Skin epidermis (tissue), 12 donors: ENCODE results near the gene NEU4.
"Not testable (repeated sequence)": the region's sequence is repeated elsewhere in the genome, so short reads cannot be mapped to it uniquely, and the experiment has no call there.

Source experiments
- H3K27ac ChIP-seq, 21 experiments: fragments of 200-600 bp; sonication (generic) in 11 of 21; one replicate each; pipeline ENCODE4 v1.5.0; 2020; ENCODE audit warnings: mild to moderate bottlenecking in 3 of 21, inconsistent platforms in 2 of 21, moderate library complexity in 2 of 21
- H3K4me3 ChIP-seq, 7 experiments: fragments of 200-600 bp; sonication (generic) in 2 of 7; one replicate each; pipeline ENCODE4 v1.5.0; 2020; ENCODE audit warnings: inconsistent platforms in 2 of 7, mild to moderate bottlenecking in 2 of 7, moderate library complexity in 1 of 7

NEU4 gene, protein sequence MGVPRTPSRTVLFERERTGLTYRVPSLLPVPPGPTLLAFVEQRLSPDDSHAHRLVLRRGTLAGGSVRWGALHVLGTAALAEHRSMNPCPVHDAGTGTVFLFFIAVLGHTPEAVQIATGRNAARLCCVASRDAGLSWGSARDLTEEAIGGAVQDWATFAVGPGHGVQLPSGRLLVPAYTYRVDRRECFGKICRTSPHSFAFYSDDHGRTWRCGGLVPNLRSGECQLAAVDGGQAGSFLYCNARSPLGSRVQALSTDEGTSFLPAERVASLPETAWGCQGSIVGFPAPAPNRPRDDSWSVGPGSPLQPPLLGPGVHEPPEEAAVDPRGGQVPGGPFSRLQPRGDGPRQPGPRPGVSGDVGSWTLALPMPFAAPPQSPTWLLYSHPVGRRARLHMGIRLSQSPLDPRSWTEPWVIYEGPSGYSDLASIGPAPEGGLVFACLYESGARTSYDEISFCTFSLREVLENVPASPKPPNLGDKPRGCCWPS

DNA sequence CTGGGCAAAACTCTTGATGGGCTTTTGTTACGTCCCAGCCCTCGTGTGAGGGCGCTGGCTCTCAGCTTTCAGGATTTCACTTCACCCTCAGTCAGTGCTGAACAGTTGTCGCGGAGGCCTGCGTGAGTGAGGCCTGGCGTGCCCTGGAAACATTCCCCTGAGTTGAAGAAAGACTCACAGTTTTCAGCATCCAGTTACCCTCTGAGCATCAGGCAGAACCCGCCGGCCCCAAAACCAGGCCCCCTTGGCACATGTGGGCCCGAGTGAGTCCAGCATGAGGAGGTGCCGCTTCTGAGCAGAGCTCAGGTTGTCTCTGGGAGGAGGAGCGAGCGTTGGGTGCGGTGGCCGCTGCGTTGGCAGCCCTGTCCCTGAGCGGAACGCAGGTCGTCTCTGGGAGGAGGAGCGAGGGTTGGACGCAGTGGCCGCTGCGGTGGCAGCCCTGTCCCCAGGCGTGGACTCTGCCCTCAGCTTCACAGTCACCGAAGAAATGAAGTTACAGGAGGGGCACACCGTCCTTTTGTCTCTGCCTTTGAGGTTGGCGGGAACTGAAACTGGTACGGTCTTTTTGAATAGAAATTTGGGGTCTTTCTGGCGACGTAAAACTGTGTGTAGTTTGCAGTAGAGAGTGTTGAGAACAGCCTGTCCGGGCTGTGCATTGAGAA is at the start of gene NEU4:
Gene NEU4 (plus strand): TSS at position 473 of the 662 bp plus-strand sequence. CDS start 5,292 bp downstream, outside the sequence.
- H3K4me3 ChIP-seq: no peak within 1 kb of the TSS
- no peak within 1 kb of the TSS for H3K27ac ChIP-seq

DNA sequence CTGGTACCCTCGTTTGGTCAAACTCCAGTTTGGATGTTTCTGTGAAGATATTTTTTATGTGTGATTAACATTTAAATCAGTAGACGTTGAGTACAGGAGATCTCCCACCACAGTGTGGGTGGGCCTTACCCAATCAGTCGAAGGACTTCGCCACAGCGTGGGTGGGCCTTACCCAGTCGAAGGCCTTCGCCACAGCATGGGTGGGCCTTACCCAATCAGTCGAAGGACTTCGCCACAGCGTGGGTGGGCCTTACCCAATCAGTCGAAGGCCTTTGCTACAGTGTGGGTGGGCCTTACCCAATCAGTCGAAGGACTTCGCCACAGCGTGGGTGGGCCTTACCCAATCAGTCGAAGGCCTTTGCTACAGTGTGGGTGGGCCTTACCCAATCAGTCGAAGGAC is 49.1 kb upstream of the NEU4 start:
- H3K27ac ChIP-seq, H3K4me3 ChIP-seq: not testable (repeated sequence)

DNA sequence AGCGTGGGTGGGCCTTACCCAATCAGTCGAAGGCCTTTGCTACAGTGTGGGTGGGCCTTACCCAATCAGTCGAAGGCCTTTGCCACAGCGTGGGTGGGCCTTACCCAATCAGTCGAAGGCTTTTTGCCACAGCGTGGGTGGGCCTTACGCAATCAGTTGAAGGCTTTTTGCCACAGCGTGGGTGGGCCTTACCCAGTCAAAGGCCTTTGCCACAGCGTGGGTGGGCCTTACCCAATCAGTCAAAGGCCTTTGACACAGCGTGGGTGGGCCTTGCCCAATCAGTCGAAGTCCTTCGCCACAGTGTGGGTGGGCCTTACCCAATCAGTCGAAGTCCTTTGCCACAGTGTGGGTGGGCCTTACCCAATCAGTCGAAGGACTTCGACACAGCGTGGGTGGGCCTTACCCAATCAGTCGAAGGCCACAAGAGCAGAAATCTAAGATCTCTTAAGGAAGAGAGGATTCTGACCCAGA is 48.7 kb upstream of the NEU4 start:
- no peak overlapping the region for H3K4me3 ChIP-seq
- no peak overlapping the region for H3K27ac ChIP-seq

DNA sequence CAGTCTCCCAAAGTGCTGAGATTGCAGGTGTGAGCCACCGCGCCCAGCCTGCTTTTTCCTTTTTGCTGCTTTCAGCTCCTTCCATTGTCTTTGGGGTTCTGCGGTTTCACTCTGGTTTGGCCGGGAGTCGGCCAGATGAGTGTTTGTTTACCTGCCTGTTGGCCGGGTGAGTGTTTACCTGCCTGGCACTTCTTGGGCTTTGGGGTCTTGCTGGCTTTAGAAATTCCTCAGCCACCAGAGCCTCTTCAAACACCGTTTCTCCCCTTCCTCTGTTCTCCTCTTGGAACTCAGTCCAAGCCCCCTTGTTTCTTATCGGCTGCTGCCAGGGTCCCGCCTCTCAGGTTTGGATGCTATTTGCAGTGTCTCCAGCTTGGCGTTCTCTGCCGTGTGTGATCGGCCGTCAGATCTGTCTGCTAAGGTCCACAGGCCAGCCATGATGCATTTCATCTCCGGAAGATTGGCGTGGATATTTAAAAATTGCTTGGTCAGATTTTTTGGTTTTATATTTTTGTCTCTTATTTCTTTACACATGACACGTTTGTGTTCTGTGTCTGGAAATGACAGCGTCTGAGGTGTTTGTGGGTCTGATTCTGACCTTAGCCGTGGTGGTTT is 46.6 kb upstream of the NEU4 start:
- no peak overlapping the region for H3K4me3 ChIP-seq
- H3K27ac ChIP-seq: peak overlapping the region in 7 of 21 experiments; percentile 10 to 83 (median 29)

DNA sequence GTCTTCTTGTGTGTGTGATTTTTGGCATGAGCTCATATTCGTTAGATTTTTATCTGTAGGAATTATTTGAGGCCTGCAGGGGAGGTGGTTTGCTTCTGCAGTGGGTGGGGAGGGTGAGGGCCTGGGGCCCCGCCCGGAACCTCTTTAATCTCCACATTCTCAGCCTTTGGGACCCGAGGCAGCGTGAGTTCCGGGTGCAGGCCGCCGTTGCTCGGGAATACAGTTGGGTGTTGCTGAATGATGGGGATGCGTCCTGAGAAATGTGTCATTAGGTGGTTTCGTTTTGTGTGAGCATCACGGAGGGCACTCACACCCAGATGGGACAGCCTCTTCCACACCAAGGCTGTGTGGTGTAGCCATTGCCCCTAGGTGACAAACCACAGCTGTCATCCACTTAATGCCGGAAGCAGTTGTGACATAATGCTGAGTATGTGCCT is 46.0 kb upstream of the NEU4 start:
- H3K27ac ChIP-seq: peak overlapping the region in 5 of 21 experiments; percentile 16 to 83 (median 29)
- H3K4me3 ChIP-seq: no peak overlapping the region

DNA sequence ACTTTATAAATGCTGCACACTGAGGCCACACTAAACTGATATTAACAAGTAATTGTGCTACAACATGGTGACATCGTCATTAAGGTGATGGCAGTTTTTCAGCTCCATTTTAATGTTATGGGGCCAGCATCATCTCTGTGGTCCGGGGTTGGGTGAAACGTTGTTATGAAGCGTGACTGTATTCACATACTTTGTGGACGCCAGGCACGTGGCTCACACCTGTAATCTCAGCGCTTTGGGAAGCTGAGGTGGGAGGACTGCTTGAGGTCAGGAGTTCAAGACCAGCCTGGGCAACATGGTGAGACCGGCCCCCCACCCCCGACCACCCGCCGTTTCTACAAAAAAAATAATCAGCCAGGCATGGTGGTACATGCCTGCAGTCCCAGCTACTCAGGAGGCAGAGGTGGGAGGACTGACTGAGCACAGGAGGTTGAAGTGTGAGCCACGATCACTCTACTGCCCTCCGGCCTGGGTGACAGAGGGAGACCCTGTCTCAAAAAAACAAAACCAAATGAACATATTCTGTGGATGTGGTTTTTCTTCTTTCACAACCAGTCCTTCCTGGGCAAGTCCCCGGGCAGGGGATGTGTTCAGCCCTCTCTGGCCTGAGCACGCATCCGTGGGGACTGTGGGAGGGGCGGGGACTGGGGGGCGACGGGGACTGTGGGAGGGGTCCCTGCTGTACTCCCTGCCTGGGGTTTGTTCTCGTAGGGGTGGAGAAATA is 45.3 kb upstream of the NEU4 start:
- Histone ChIP-seq H3K27ac (peak overlapping the region in 5 of 21 experiments; percentile 7 to 83 (median 29)), H3K4me3 (no peak overlapping the region)

DNA sequence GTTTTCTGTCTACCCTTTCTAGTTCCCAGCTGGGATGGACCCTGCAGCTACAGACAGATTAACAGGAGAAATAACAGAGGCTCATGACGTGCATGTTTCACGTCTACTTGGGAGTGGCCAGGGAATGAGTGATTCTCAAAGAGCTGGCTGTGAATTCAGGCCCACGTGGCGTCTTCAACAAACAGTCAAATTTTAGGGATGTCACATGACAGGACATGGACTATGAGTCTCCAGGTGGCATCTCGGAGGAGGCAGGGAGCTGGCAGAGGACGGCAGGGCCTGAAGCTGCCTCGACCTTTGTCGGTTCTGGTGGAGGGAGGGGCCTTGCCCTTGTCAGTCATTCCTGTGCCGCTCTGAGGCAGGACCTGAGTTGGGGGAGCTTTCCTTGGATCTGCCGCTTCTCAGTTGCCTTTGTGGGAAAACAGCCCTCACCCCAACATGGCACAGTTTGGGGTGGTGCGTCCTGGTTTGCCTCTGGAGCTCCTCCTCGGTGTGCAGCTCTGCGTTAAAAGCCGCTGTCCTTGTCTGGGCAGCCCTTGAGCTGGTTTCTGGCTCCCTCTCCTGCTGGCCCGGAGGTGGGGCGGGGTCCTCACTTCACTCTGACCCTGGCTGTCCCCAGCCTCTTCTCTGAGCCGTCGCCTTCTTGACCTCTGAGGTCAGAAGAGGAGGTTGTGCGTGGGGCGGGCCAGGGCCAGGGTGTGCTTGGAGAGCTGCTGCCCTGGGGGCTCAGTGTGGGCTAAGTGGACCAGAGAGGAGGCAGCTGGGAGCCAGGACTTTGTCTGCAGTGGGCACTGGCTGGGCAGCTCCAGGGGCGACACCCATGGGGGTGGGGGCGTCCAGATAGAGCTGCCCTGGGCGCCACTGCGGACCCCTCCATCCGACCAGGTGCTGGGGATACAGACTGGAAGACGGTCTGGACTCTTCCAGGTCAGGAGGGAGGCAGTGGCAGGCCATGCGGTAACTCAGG is 44.4 kb upstream of the NEU4 start:
- Histone ChIP-seq H3K4me3 (no peak overlapping the region), H3K27ac (peak overlapping the region in 2 of 21 experiments; percentile 24 to 73)

DNA sequence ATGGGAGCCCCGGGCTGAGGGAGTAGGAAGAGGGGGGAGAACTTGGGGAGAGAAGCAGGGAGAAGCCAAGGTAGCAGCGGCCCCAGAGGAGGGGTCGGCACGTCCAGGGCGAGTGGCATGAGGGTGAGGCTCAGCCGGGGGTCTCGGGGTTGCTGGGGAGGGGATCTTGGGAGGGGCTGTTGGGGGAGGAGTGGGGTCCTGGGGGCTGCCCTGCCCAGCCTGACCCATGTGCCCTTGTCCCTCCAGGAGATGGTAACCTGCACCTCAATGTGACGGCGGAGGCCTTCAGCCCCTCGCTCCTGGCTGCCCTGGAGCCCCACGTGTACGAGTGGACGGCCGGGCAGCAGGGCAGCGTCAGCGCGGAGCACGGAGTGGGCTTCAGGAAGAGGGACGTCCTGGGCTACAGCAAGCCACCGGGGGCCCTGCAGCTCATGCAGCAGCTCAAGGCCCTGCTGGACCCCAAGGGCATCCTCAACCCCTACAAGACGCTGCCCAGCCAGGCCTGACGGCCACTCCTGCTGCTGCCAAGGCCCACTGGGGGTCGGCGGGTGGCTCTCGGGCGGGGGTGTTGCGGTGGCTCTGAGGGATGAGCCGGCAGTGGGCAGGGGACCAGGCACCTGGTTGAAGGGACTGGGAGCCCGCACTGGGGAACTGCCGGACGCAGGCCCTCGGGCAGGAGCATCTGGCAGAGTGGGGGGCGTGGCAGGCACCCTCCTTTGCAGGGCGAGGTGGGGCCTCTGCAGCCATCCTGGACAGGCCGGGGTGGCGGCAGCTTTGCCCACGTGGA is 41.3 kb upstream of the NEU4 start:
- H3K27ac ChIP-seq: no peak overlapping the region
- H3K4me3 ChIP-seq: no peak overlapping the region

DNA sequence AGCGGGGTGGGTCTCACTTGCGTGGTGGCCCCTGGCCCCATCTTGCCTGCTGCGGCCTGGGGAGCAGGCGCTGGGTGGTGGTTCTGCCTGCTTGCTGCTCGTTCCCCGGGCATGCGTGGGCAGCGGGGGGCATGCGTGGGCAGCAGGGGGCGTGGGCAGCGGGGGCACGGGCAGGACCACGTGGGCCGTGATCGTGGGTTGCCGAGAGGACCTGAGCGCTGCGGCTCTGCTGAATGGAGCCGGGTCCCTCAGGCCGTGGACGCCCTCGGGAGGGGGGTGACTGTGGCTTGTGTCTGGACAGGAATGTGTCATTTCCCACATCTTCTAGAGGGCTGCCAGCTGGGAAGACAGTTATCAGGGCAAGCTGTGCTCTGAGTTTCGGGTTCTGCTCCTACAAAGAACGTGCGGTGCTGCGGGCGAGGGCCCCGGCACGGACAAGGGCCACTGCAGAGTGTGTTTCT is 40.7 kb upstream of the NEU4 start:
- Histone ChIP-seq H3K4me3 (no peak overlapping the region), H3K27ac (no peak overlapping the region)

DNA sequence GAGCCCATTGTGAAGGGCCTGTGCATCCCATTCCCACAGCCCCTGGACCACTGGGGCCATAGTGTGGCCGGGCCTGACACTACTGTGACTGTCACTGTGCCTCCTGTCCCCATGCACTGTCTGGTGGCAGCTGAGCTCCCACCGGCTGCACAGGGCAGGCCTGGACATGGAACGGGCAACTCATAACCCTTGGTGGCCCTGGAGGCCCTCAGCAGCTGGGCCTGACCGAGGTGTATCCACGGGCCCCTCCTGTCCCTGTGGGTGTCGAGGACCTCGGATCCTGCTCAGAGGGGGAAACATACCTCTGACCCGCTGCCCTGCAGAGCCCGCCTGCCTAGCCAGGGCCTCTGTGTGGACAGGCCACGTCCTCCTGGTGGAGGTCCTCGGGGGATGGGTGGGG is 40.1 kb upstream of the NEU4 start:
- no peak overlapping the region for H3K4me3 ChIP-seq

DNA sequence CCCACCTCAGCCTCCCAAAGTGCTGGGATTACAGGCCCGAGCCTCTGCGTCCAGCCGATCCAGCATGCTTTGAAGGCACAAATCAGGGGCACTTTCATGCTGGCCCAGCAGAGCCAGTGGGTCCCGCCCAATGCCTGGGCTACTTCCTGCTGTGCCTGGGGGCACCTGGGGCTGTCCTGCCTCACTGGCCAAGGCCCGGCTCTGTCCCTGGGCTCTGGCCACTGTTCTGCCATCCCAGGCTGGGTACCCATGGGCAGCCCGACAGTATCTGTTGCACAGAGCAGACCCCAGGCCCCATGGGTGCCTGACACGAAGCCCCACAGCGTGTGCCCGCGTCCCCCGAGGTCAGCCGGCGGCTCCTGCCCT is 39.2 kb upstream of the NEU4 start:
- H3K27ac ChIP-seq: no peak overlapping the region
- no peak overlapping the region for H3K4me3 ChIP-seq

More for the DNA sequence above, 40.1 kb upstream of the NEU4 start:
- no peak overlapping the region for H3K27ac ChIP-seq

DNA sequence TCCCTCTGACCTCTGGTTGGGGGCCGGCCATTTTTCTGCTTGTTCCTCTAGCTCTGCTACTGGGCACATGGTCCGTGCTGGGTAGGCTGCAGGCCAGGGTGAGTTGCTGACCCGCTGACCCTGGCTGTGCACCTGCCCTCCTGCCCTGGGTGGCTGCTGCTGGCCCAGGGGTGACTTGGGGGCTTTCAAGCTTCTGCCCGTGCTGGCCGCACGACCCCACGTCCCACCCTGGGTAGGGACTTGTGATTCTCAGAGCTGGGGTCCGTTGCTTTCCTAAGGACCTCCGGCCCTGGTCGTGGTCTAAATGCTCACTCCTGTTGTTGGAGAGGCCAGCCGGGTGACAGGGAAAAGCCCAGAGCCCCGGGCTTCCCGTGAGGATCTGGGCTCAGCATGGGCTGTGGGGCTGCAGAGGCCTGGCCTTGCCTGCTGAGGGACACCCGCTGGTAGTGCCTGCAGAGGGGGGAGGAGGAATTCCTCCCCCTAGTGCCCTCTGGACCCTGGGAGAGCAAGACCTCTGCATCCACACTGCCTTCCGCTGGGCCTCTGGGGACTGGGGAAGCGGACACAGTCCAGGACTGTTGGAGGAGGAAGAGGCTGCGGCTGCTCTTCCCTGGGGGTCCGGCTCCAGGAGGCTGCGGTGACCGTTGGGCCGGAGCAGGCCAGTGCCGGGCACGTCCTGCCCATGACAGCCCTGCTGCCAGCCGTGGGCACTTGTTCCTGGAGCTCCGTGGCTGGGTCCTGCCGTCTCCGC is 38.6 kb upstream of the NEU4 start:
- no peak overlapping the region for H3K27ac ChIP-seq
- H3K4me3 ChIP-seq: no peak overlapping the region

DNA sequence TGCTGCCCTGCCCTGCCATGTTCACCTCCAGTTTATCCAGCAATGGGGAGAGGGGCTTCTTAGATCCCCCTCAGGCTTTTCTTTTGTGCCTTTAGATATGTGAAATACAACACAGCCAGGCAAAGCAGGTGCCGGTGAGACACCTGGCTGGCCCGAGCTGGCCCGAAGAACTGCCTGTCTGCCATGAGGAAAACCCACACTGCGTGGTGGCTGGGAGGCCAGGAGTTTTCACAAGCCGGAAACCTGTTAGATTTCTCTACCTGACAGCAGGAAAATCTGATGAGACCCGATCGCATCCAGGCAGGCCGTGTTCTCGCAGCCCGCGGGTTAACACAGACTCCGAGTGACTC is 38.1 kb upstream of the NEU4 start:
- Histone ChIP-seq H3K27ac (no peak overlapping the region), H3K4me3 (no peak overlapping the region)

DNA sequence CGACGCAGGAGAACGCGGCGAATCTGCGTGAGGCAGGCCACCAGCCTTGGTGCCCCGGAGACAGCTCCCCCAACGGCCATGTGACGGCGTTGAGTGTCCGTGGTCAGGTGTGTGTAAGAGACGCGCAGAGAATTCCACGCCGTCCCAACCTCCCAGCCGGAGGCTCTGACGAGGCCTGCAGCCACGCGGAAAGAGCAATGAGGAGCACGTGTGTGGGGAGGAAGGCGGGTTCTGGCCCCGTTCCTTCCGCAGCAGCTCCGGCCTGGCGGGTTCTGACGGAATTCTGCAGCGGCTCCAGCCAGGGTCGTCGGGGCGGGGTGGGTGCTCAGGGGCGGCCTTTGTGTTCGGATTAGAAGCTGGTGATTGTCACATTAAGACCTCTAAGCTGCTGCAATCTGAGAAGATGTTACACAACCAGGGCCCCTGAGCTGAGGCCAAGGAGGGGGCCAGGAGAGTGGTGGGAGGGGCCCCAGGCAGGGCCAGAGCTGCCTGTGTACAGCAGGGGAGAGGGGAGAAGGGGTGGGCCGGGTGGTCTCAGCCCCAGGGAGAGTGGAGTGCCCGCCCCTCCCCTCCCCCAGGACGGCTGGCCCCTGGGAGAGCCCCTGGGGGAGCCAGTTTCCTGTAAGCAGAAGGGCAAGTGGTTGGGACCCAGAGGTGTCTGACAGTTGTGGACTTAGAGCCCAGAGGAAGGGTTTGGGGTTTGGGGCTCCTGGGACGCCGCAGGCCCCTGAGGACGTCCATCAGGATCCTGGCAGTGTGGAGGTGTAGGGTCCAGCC is 37.5 kb upstream of the NEU4 start:
- Histone ChIP-seq H3K4me3 (no peak overlapping the region), H3K27ac (peak overlapping the region in 3 of 21 experiments; percentile 20 to 58 (median 29))

DNA sequence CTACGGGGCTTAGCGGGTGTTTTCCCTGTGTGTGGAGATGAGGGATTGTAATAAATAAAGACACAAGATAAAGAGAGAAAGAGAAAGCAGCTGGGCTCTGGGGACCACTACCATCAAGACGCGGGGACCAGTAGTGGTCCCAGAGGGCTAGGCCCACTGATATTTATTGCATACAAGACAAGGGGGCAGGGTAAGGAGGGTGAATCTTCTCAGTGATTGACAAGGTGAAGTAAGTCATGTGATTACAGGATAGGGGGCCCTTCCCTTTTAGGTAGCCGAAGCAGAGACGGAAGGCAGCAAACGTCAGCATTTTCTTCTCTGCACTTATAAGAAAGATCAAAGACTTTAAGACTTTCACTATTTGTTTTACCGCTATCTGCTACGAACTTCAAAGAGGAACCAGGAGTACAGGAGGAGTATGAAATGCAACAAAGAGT is 36.9 kb upstream of the NEU4 start:
- H3K27ac ChIP-seq: peak overlapping the region in 2 of 21 experiments; percentile 20 to 58

More for the DNA sequence above, 36.9 kb upstream of the NEU4 start:
- H3K4me3 ChIP-seq: no peak overlapping the region
